Memory B cell (primary cell): Measurements from ENCODE around the gene GLRX3.
A peak's percentile ranks its signal among the peaks of the same experiment; 100 is the strongest.

ENCODE experiments used
- ATAC-seq: fragments of 150-1000 bp; cut with Tn5 transposase; 2 replicates; pipeline ENCODE4 v1.10.0; 2021; ENCODE audit warnings: low read depth, mild to moderate bottlenecking, moderate library complexity
- DNase-seq, 2 donors: peaks; one replicate each; pipeline ENCODE4 v3.0.0; 2022; ENCODE audit warnings: low spot score in 2 of 2
- H3K27ac Mint-ChIP-seq: one replicate; pipeline ENCODE4 v1.8.0; 2022; ENCODE audit warnings: mild to moderate bottlenecking, moderate library complexity, mixed read lengths
- H3K27me3 Mint-ChIP-seq: one replicate; pipeline ENCODE4 v1.8.0; 2022; ENCODE audit warnings: mixed read lengths
- H3K36me3 Mint-ChIP-seq: one replicate; pipeline ENCODE4 v1.8.0; 2022; ENCODE audit warnings: mild to moderate bottlenecking, mixed read lengths
- H3K4me1 Mint-ChIP-seq: one replicate; pipeline ENCODE4 v1.8.0; 2022; ENCODE audit warnings: mixed read lengths
- H3K4me3 Mint-ChIP-seq: one replicate; pipeline ENCODE4 v1.8.0; 2022; ENCODE audit warnings: mild to moderate bottlenecking, moderate library complexity, mixed read lengths
- H3K9me3 Mint-ChIP-seq: one replicate; pipeline ENCODE4 v1.8.0; 2022; ENCODE audit warnings: mixed read lengths

Gene GLRX3

GRCh38 chr10:130188195-130189175, 52.3 kb downstream of the GLRX3 start:
- H3K9me3 Mint-ChIP-seq = no peaks in the 10 kb centered on the region
- H3K36me3 Mint-ChIP-seq = peaks cover 17% of the 10 kb centered on the region
- no peak for ATAC-seq
- no peak overlapping the region for H3K4me3 Mint-ChIP-seq
- peaks cover 10% of the 10 kb centered on the region for H3K27me3 Mint-ChIP-seq
- peaks cover 4% of the 10 kb centered on the region for H3K4me1 Mint-ChIP-seq
- no peak overlapping the region for H3K27ac Mint-ChIP-seq
- DNase-seq = no peak

GRCh38 chr10:130189608-130190054, 53.4 kb downstream of the GLRX3 start:
- H3K36me3 Mint-ChIP-seq = peaks cover 11% of the 10 kb centered on the region
- no peak overlapping the region for H3K27ac Mint-ChIP-seq
- ATAC-seq (no peak), DNase-seq (no peak)
- peaks cover 12% of the 10 kb centered on the region for H3K27me3 Mint-ChIP-seq
- no peaks in the 10 kb centered on the region for H3K9me3 Mint-ChIP-seq
- H3K4me3 Mint-ChIP-seq = peak overlapping the region; percentile 43
- peaks cover 7% of the 10 kb centered on the region for H3K4me1 Mint-ChIP-seq

- DNase-seq = peak; percentile 91 to 99
- H3K4me3 Mint-ChIP-seq = peak overlapping the region; percentile 27
These were observed 54.0 kb downstream of the GLRX3 start for GRCh38 chr10:130190055-130190736.

DNA sequence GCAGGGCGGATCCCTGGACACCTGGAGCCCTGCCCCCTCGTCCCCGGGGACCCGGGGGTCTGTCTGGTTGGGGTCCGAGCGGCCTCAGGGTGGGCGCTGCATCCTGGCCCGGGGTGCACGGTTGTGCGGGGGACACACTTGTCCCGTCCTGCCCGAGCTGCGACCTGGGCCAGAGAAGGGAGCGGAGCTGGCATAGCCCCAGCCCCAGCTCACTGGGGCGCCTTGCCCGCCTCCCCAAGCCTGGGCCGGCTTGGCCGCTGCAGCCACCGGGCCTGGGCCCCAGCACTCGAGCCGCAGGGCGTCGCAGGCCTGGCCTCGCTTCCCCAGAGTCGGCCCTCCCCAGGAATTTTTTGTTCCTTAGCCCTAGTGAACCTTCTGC, 54.5 kb downstream of the GLRX3 start:
- H3K27me3 Mint-ChIP-seq = peaks cover 12% of the 10 kb centered on the region
- no peak for ATAC-seq

More at GRCh38 chr10:130190055-130190736, 54.0 kb downstream of the GLRX3 start:
- peak; percentile 90 for ATAC-seq
- Mint-ChIP-seq H3K4me1 (peaks cover 7% of the 10 kb centered on the region), H3K27ac (no peak overlapping the region), H3K27me3 (peaks cover 12% of the 10 kb centered on the region), H3K36me3 (peaks cover 8% of the 10 kb centered on the region), H3K9me3 (no peaks in the 10 kb centered on the region)

DNA sequence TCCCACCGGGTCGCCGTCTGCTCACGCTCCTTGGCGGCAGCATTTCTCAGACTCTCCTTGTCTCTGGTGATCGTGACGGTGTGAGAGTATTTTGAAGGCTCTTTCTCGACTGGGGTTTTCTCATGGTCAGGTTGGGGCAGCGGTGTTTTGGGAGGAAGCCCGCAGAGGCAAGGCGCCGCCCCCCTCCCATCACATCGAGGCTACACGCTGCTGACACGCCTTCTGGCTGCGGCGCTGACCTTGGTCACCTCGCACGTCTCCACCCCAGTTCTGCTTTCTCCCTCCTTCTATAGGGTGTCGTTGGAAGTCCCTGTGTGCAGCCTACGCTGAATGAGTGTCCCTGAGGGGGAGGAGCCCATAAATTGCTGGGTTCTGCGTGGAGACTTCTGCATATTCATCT, 55.2 kb downstream of the GLRX3 start:
- Mint-ChIP-seq H3K9me3 (no peaks in the 10 kb centered on the region), H3K27ac (no peak overlapping the region), H3K27me3 (peaks cover 12% of the 10 kb centered on the region), H3K36me3 (peaks cover 1% of the 10 kb centered on the region), H3K4me3 (peak overlapping the region; percentile 73), H3K4me1 (peaks cover 7% of the 10 kb centered on the region)
- DNase-seq = no peak
- ATAC-seq = no peak

More for the DNA sequence above, 54.5 kb downstream of the GLRX3 start:
- DNase-seq = peak in 1 of 2 donors; percentile 8
- Mint-ChIP-seq H3K4me1 (peaks cover 7% of the 10 kb centered on the region), H3K4me3 (peak overlapping the region; percentile 73), H3K9me3 (no peaks in the 10 kb centered on the region), H3K36me3 (peaks cover 4% of the 10 kb centered on the region), H3K27ac (no peak overlapping the region)

GRCh38 chr10:130192276-130192848, 56.2 kb downstream of the GLRX3 start:
- DNase-seq = no peak
- H3K9me3 Mint-ChIP-seq = no peaks in the 10 kb centered on the region
- H3K4me3 Mint-ChIP-seq = no peak overlapping the region
- no peak for ATAC-seq
- H3K4me1 Mint-ChIP-seq = peaks cover 7% of the 10 kb centered on the region
- H3K36me3 Mint-ChIP-seq = peaks cover 3% of the 10 kb centered on the region
- H3K27ac Mint-ChIP-seq = no peak overlapping the region
- peaks cover 15% of the 10 kb centered on the region for H3K27me3 Mint-ChIP-seq

DNA sequence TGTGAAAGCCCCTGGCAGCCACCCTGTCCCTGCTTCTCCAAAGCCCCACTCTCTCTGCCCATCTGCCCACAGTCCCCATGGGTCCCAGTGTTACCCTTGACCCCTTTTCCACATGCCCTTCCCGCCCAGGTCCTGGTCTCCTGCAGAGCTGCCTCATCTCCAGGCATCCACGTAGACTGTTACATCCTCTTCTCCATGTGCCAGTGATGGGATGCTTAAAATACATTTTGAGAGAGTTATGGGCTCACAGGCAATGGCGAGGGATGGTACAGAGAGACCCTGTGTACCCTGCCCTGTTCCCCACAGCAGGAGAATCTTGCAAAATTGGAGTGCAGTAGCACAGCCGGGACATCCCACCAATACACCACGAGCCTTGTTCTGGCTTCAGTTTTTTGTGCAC, 56.8 kb downstream of the GLRX3 start:
- Mint-ChIP-seq H3K9me3 (no peaks in the 10 kb centered on the region), H3K4me1 (peaks cover 6% of the 10 kb centered on the region), H3K27me3 (peaks cover 15% of the 10 kb centered on the region), H3K4me3 (no peak overlapping the region), H3K36me3 (peaks cover 3% of the 10 kb centered on the region), H3K27ac (no peak overlapping the region)
- no peak for ATAC-seq
- DNase-seq = no peak

DNA sequence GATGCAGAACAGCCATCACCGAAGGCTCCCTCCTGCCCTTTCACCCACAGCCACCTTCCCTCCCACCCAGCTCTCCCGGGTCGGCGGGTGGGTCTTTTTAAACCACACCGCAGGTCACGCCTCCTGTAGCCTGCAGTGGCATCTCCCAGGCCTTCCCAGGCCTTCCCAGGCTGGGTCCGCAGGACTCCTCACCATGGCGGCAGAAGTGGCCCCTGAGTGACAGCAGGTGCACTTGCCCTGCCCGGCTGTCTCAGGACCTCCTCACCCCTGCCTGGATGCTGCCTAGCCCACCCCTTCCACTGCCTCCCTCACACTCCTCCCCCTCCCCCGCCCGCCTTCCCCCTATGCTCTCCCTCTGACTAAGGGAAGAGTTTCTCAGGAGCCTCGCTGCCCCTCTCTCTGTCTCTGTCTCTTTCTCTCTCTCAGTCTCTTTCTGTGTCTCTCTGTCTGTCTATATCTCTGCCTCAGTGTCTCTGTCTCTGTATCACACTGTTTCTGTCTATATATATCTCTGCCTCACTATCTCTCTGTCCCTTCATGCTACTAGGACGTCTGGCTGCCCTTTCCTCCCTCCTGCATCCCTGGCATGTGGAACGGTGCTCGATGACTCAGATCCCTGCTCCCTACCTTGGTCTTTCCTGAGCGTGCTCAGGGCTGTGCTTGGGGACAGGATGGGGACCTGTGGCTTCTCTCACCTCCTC, 57.5 kb downstream of the GLRX3 start:
- peaks cover 5% of the 10 kb centered on the region for H3K4me1 Mint-ChIP-seq
- H3K27ac Mint-ChIP-seq = no peak overlapping the region
- DNase-seq (no peak), ATAC-seq (no peak)
- no peaks in the 10 kb centered on the region for H3K9me3 Mint-ChIP-seq
- no peak overlapping the region for H3K4me3 Mint-ChIP-seq
- H3K36me3 Mint-ChIP-seq = peaks cover 2% of the 10 kb centered on the region
- H3K27me3 Mint-ChIP-seq = peaks cover 15% of the 10 kb centered on the region

DNA sequence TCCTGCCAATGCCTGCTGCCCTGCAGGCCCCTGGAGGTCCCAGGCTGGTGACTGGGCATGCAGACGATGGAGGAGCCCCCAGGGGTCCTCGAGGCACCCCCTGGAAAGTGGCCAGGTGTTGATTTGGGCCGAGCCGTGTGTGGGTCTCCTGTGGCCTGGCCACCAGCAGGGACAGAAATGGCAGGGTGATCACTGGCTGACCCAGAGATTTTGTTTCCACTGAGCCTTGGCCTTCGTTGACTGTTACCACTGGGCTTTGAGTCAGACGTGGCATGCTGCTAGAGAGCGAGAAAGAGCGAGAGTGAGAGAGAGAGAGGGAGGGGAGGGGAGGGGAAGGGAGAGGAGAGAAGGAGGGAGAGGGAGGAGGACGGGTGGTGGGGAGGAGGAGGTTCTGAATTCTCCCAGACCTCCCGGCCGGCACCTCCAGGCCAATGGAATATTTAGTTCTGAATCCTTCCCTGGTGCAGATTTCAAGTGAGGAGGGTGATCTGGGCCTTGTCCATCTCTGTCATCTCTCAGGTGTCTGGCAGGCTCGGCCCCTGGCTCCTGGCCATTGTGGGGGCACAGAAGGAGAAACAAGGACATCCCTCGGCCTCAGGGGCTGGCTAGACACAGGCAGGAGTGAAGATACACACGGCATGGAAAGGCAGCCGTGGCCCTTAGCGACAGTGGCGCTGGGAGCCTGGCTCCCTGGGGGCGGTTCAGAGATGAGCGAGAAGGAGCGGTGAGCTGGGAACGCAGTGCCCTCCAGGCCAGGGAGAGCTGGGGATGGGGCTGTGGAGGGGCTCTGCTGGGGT, 58.2 kb downstream of the GLRX3 start:
- ATAC-seq = no peak
- Mint-ChIP-seq H3K27me3 (peaks cover 15% of the 10 kb centered on the region), H3K36me3 (peaks cover 2% of the 10 kb centered on the region), H3K4me1 (peaks cover 5% of the 10 kb centered on the region), H3K9me3 (no peaks in the 10 kb centered on the region), H3K27ac (no peak overlapping the region), H3K4me3 (no peak overlapping the region)
- no peak for DNase-seq

GRCh38 chr10:130194991-130195645, 58.9 kb downstream of the GLRX3 start:
- Mint-ChIP-seq H3K27me3 (peaks cover 15% of the 10 kb centered on the region), H3K36me3 (peaks cover 2% of the 10 kb centered on the region), H3K4me1 (peaks cover 3% of the 10 kb centered on the region), H3K9me3 (no peaks in the 10 kb centered on the region), H3K4me3 (no peak overlapping the region), H3K27ac (no peak overlapping the region)
- ATAC-seq (no peak), DNase-seq (no peak)

- peaks cover 15% of the 10 kb centered on the region for H3K27me3 Mint-ChIP-seq
- peaks cover 2% of the 10 kb centered on the region for H3K36me3 Mint-ChIP-seq
- H3K4me1 Mint-ChIP-seq = peaks cover 3% of the 10 kb centered on the region
- no peak overlapping the region for H3K4me3 Mint-ChIP-seq
- H3K27ac Mint-ChIP-seq = no peak overlapping the region
- DNase-seq (no peak), ATAC-seq (no peak)
- no peaks in the 10 kb centered on the region for H3K9me3 Mint-ChIP-seq
These were observed 59.6 kb downstream of the GLRX3 start for GRCh38 chr10:130195746-130196294.
